ENCODE measurements around the gene KLF16. TPM values are rescaled to one million over a fixed set of nuclear protein-coding genes. Genes with fewer than 3 reads are reported as not detected.

KLF16 gene
- total RNA-seq, 1 experiment from 2014 or later: 27.9 TPM

DNA sequence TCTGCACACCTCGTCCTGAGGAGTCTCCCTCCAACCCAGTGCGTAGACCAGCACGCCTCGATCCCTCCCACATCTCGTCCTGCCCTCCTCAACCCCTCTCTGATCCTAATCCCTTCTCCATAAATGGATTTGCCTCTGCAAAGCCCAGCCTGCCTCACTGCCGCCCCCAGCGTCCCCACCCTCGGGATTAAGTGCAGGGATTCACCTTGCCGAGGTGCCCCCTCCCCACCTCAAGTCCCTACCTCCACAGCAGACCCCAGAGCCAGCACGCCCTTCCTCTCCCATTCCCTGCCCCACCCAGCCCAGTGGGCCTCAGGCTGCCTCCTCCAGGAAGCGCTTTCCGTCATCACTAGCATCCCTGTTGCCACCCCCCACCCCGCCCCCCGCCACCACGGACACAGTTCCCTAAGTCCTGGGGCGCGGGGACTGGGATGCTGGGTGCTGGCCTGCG, 4.0 kb downstream of the KLF16 start:
- in situ Hi-C loops (cut with HindIII; ENCODE audit: low sequenced_read_pairs): no loop called here
- DNase-seq (ENCODE audit: low spot score): no peak

DNA sequence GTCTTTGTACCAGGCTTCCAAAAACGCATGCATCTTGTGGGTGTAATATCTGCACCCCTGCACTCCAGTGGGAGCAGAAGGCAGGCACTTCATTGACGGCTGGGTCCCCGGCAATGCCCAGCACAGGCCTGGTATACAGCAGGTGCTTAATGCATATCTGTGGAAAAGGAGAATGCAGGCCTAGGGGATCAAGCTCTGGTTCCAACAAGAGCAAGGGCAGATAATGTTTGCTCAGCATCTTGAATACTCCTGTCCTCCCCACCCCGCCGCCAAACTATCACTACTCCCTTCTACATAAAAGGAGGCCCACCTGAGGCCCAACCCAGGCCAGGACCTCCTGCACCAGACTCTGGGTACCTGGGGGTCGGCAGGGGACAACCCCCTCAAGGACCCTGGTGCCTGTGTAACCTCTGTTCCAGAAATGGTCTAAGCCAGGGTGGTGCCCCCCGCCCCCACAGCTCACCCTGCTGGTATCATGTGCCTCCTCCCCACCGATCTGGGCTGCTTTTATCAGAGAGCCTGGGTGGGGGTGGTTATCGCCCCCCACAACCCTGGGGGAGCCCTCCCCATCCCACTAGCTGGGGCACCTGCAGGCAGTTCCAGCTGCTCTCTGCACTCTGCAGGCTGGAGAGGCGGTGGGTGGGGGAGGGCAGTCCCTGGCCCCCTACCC, 4.8 kb downstream of the KLF16 start:
- no peak for DNase-seq (ENCODE audit: low spot score)
- in situ Hi-C loops (cut with HindIII; ENCODE audit: low sequenced_read_pairs): no loop called here

DNA sequence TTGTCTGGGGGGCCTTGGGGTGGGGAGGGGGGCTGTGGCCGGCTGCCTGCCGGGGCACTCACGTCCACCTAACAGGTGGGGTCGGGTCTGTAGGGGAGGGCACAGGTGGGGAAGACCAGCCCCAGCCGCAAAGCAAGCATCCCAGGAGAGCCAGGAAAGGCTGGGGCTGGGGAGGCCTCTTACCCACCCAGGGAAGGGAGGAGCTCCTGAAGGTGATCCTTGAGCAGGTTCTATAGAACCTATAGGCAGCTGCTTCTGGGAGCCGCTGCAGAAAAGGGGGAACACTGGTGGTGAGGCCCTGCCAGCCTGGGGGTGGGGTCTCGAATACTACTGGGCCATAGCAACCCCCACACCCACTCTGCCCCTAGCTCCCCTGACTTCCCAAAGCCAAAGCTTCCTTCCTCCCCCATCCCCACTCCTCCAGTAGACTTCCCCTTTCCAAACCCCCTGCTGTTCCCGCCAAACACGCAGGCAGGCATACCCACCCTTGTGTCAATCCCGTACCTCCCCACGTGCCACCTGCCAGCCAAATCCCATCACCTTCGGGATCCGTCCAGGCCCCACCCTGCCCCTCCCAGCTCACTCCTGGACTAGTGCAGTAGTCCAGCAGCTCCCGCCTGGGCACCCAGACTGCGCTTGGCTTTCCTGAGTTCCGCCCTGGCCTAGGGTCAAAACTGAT, 5.6 kb downstream of the KLF16 start:
- in situ Hi-C loops (cut with HindIII; ENCODE audit: low sequenced_read_pairs): no loop called here
- DNase-seq (ENCODE audit: low spot score): no peak

DNA sequence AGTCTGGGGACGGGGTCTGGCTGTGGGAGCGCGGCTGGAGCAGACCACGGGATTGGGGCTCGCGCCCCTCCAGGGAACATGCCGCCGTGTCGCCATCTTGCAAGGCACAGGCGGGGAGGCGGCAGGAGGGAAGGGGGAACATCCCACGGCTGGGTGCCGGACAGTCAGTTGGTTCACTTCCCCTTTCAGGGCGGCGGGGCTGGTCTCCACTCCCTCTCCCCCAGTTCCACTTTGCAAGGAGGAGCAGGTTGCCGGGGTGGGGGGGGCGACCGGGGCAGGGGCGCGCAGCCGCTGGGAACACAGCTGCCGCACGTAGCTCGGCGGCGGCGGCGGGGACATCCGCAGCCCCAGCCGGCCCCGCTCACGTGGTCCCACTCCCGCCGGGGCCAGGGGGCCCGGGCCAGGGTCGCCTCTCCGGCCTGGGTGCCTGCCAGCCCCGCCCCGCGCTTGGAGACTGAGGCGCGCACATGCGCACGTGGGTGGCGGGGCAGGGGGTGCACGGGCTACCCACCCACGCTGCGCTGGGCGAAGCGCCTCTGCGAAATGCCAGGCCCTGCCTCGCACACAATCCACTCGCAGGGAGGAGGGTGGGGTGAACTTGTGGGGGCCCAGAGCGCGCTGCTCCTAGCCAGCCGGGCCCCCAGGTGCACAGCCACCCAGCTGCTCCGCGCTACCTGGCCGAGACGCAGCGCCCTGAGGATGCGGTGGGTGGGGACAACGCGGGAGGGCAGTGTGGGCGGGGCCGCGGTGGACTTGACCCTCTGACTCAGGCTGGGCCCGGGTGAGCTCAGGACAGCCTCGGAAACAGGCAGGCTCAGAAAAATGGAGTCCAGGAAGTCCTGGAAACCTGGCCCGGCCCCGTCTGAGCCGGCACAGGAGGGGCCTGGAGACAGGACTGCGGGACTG, 6.4 kb downstream of the KLF16 start:
- peak; percentile 60 for DNase-seq (ENCODE audit: low spot score)
- in situ Hi-C loops (cut with HindIII; ENCODE audit: low sequenced_read_pairs): no loop called here

DNA sequence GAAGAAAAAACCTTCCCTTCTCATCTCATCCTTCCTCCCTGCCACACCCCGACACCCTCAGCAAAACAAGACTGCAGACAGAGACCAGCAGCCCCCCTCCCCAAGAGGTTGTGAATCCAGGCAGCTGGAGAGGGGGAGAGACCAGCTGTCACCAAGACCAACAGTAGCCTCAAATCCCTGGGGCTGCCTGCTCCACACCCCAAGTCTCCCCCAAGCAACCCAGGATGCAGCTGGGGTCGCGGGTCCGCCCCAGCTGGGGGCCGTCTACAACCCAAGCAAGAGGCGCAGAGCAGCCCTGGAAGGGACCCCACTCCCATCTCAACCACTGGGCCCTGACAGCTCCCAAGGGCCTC, 7.1 kb downstream of the KLF16 start:
- DNase-seq (ENCODE audit: low spot score): no peak
- in situ Hi-C loops (cut with HindIII; ENCODE audit: low sequenced_read_pairs): no loop called here

DNA sequence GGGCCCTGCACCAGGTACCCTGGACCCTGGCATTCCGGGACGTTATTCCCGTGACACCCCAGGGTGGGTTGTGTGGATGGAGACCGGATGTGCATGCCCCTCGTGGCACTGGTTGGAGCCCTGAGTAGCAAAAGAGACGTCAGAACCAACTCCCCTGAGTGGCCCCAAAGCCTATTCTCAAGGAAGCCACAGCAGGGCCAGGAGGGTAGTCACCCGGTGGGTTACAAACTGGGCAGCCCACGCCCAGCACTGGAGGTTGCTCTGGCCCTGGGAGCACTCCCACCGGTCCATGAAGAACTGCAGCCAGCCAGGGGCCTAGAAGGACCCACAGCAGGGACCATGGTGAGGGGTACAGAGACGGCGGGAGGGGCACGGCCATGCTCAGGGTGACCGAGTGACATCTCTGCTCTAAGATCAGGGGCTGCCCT, 7.5 kb downstream of the KLF16 start:
- in situ Hi-C loops (cut with HindIII; ENCODE audit: low sequenced_read_pairs): no loop called here
- peak; percentile 19 for DNase-seq (ENCODE audit: low spot score)

DNA sequence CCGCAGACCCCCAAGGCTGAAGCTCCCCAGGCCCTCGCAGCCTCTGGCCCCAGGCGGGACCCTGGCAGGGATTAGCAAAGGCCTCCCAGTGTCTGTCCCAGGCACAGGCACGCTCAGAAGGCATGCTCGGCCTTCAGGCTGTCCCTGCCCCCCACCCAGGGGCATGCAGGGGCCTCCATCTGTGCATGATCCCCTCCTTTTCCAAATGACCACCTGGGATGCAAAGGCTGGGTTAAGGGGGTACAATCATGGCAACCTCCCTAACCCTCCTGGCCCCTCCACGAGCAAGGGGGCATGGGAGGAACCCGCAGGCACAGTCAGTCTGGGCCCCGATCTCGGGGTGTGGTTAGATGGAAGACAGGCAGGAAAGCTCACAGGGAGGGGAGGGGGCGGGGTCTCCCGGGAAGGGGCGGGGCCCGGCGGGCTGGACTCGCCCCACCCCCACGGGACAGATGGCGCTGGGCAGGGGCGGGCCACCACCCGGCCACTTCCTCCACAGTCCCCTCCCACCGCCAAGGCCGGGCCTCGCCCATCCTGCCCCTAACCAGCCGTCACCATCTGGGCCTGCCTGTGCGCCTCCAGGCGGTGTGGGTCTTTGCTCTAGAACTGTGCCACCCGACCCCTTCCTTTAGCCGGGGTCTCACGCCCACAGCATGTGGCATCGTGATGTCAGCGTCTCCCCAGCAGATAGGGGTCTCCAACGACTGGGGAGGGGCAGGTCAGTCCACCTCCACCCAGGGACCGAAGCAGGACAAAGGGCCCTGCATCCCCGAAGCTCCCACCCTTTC, 8.1 kb downstream of the KLF16 start:
- in situ Hi-C loops (cut with HindIII; ENCODE audit: low sequenced_read_pairs): no loop called here
- peak; percentile 70 for DNase-seq (ENCODE audit: low spot score)

DNA sequence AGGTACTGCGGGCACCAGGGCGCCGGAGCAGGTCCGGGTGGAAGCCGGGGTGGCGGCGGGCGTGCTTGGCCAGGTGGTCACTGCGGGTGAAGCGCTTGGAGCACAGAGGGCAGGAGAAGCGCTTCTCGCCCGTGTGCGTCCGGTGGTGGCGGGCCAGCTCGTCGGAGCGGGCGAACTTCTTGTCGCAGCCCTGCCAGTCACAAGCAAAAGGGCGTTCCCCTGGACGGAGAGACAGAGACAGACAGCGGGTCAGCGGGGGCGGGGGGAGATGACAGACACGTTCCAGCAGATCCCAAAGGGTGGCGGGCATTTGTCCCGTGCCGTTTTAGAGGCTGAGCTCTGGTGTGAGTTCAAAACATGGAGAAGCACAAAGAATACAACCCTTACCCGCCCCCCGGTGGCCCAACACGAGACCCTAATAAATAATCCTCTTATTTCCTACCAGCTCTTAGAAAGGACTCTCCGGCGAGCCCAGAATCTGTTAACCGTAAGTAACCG, 8.8 kb downstream of the KLF16 start:
- in situ Hi-C loops (cut with HindIII; ENCODE audit: low sequenced_read_pairs): no loop called here
- peak; percentile 26 for DNase-seq (ENCODE audit: low spot score)

DNA sequence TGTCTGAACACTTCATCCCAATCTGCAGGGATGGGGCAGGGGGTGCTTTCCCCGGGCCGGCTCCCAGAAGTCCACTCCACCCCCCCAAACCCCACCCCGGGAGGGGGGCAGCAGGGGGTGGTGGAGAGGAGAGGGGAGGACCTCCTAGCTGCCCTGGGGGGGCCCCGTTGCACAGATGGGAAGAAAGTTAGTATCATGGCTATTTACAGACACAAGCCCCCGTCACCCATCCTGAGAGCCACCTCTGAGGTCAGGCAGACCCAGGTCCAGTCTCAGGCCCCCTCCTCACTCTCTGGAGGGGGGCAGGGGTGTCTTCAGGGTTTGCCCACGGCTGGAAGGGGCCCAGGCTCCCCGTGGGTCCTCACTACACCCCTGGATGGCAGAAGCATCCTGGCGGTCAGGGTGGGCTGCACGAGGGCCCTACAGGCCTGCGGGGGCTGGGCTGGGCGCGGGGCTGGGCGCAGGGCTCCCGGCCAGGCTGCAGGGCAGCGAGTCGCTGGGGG, 9.3 kb downstream of the KLF16 start:
- in situ Hi-C loops (cut with HindIII; ENCODE audit: low sequenced_read_pairs): no loop called here
- no peak for DNase-seq (ENCODE audit: low spot score)

DNA sequence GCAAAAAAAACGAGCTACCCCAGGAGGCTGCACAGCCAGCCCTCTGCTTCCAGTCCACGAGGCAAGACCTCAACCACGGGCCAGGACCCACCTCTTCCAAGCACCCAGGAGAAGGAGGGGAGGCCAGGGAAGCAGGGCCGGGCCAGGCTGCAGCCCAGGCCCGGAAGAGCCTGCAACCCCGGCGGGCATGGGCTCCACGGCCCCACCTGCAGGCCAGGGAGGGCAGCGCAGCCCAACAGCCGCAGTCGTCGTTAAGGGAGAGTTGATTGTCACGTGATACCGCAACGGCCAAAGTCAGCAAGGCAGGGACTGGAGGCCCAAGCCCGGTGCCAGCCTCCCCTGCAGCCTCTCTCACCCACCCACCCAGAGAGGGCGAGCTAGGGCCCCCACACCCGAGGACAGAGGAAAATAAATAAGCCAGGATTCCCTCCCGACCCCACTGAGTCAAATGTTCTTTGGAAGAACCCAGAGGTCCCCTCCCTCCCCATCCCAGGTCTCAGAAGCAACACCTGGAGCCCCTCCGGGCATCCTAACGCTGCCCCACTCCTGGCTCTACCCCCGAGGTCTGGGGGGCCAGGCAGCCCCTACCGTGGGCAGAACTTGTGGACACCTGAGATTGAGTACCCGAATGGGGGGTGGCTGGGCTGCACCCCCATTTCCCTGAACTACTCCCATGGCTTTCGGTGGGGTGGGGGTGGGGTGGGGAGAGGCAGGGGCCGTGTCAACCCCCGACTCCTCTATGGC, 9.9 kb downstream of the KLF16 start:
- in situ Hi-C loops (cut with HindIII; ENCODE audit: low sequenced_read_pairs): no loop called here
- DNase-seq (ENCODE audit: low spot score): peak; percentile 55

DNA sequence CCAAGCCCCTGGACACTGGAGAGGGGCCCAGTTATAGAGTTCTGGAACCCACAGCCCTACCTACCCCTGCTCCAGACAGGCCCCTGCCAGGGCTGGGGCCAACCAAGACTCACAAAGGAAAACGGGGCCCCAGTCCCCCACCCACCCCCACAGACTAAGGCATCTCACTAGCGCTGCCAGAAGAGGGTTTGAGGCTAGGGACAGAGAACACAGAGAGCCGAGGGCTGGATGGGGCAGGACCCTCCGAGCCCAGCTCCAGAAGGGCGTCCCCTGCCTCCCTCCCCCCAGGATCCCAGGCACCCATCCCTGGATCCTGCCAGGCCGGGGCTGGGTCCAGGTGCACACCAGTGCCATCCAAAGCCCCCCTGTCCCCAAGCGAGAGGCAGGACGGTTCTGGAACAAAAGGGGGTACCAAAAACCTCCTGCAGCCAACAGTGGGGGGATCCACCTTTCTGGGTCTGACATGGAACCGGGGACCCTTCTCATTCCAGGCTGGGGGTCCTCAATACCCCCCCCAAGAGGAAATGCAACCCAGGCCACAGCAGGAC, 10.7 kb downstream of the KLF16 start:
- DNase-seq (ENCODE audit: low spot score): no peak
- in situ Hi-C loops (cut with HindIII; ENCODE audit: low sequenced_read_pairs): no loop called here

DNA sequence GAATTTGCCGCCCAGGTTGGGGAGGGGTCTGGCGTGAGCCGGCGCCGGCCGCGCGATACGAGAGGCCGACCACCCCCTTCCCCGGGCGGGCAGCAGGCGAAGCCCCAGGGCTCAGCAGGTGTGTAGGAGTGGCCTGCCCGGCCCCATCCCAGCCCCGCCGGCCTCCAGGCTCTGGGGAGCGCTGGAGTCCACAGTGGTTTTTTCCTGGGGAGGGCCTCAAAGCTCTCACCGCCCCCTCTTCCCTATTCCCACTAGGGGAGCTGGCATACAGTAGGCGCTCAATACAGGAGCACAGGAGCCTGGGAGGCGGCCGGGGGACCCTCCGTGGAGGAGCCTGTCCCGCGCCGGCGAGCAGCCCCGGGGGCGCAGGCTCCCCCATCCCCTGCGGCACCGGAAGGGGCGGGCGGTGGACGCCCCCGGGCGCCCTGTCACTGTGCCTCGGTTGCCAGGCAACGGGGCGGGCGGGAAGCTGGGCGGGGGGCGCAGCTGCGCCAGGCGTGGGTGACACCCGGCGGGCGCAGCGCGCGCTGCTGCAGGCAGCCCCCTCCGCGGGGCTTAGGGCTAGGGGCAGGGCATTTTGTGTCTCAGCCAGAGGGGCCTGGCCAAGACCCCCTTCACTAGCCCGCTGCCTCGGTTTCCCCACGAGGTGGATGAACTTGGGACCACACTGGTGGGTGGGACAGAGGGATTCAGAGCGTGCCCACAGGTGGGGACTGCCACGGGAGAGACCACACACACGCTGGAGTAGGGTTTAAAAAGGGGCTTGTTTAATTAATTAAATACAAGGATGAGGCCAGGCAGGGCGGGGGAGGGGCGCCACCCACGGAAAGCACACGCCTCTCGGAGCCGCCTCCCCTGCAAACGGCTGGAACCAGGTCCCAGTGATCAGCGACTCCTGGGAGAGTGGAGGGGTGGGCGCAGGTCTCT, 11.5 kb downstream of the KLF16 start:
- DNase-seq (ENCODE audit: low spot score): no peak
- in situ Hi-C loops (cut with HindIII; ENCODE audit: low sequenced_read_pairs): no loop called here

DNA sequence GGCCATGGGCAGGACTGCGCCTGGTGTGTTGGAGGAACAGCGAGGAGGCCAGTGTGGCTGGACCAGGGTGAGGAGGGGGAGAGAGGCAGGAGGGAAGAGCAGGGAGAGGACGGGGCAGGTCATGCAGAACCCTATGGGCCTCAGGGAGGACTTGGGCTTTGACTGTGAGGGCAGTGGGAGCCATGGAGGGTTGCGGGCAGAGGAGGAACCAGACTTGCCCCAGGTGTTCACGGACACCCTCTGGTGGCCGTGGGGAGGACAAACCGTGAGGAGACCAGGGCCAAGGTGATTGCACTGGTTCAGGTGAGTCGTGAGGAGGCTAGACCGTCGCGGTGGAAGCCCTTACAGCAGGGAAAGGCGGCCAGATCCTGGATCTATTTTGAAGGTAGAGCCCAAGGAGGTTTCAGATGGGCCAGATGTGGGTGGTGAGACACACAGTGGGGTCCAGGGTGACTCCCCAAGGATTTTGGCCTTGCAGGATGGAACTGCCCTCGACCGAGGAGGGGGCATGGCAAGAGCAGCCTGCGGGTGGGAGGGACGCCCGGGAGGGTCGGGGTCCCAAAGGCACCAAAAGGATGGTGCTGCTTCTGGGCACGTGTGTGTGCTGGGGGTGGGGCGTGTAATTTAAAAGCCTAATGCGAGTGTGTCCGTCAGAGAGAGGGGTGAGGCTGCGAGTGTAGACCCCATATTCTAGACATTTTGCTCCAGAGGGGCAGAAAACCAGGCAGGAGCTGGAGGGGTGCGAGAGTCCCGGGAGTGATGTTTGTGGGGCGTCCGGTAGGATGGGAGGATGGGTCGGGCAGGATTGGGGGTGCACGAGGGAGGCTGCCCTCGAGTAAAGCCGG, 12.3 kb downstream of the KLF16 start:
- DNase-seq (ENCODE audit: low spot score): no peak
- in situ Hi-C loops (cut with HindIII; ENCODE audit: low sequenced_read_pairs): no loop called here

DNA sequence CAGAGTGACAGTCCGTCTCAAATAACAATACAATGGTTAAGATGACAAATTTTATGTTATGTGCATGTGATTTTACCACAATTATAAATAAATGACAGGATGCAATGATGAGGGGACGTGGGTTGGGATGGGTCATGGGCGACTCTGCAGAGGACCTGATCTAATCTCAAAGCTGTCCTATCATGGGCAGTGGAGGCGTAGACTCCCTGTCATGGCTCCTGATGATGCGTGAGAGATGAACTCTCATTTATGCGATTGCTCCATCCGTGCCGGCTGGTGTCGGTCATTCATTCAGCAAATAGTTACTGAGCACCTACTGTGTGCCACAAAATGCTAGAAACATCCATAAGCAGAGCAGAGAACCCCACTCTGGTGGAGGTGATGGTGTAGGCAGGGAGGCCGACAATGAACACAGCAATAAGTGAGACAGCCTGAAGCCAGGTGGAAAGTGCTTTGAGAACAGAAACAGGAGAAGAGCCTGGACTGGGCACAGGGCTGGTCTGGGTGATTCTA, 13.4 kb downstream of the KLF16 start:
- DNase-seq (ENCODE audit: low spot score): no peak
- in situ Hi-C loops (cut with HindIII; ENCODE audit: low sequenced_read_pairs): no loop called here

DNA sequence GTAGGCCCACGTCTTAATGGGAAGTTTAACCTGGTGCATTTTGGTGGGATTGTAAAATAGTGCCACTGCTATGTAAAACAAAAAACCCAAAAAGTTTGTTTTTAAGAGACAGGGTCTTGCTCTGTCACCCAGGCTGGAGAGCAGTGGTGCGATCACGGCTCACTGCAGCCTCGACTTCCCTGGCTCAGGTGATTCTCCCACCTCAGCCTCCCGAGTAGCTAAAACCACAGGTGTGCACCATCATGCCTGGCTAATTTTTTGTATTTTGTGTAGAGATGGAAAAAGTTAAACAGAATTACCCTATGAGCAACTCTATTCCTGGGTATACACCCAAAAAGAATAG, 14.3 kb downstream of the KLF16 start:
- in situ Hi-C loops (cut with HindIII; ENCODE audit: low sequenced_read_pairs): no loop called here
- DNase-seq (ENCODE audit: low spot score): no peak
